HG02623 (cell line): ENCODE measurements around the gene RPS6KA2.
"Not testable (repeated sequence)": the region's sequence is repeated elsewhere in the genome, so short reads cannot be mapped to it uniquely, and the experiment has no call there.

ENCODE experiments used
- ATAC-seq: cut with Tn5 transposase; IDR thresholded peaks from one replicate; pipeline ENCODE4 v1.9.1; 2021; ENCODE audit warnings: moderate library complexity; ENCODE audit not compliant: unreplicated experiment

The RPS6KA2 gene

GRCh38 chr6:166411271-166411670 is 215.8 kb downstream of the RPS6KA2 start:
- no peak for ATAC-seq

- no peak for ATAC-seq
Measured at GRCh38 chr6:166410426-166410935, 216.6 kb downstream of the RPS6KA2 start.

- no peak for ATAC-seq
Measured at GRCh38 chr6:166408936-166409755, 217.9 kb downstream of the RPS6KA2 start.

GRCh38 chr6:166406197-166406596 is 220.9 kb downstream of the RPS6KA2 start:
- ATAC-seq: no peak

- ATAC-seq: no peak
Measured at GRCh38 chr6:166405386-166405785, 221.7 kb downstream of the RPS6KA2 start.

- no peak for ATAC-seq
Measured at GRCh38 chr6:166402582-166403277, 224.3 kb downstream of the RPS6KA2 start.

GRCh38 chr6:166400649-166401250 is 226.3 kb downstream of the RPS6KA2 start:
- ATAC-seq: peak; percentile 77

- ATAC-seq: no peak
Measured at GRCh38 chr6:166400181-166400580, 226.9 kb downstream of the RPS6KA2 start.

GRCh38 chr6:166398348-166398747 is 228.7 kb downstream of the RPS6KA2 start:
- ATAC-seq: no peak

GRCh38 chr6:166397849-166398248 is 229.2 kb downstream of the RPS6KA2 start:
- ATAC-seq: no peak

GRCh38 chr6:166395778-166396177 is 231.3 kb downstream of the RPS6KA2 start:
- ATAC-seq: no peak

GRCh38 chr6:166395351-166395750 is 231.7 kb downstream of the RPS6KA2 start:
- ATAC-seq: no peak

GRCh38 chr6:166394036-166394892 is 232.8 kb downstream of the RPS6KA2 start:
- no peak for ATAC-seq

GRCh38 chr6:166393535-166393823 is 233.6 kb downstream of the RPS6KA2 start:
- ATAC-seq: no peak

- not testable (repeated sequence) for ATAC-seq
Measured at GRCh38 chr6:166392755-166393534, 234.1 kb downstream of the RPS6KA2 start.

GRCh38 chr6:166389119-166389518 is 237.9 kb downstream of the RPS6KA2 start:
- no peak for ATAC-seq

- ATAC-seq: no peak
Measured at GRCh38 chr6:166388290-166389004, 238.6 kb downstream of the RPS6KA2 start.

- no peak for ATAC-seq
Measured at GRCh38 chr6:166387642-166388289, 239.3 kb downstream of the RPS6KA2 start.

- ATAC-seq: not testable (repeated sequence)
Measured at GRCh38 chr6:166387098-166387497, 240.0 kb downstream of the RPS6KA2 start.
